HG02943 (cell line): ENCODE results near the gene CBLC.

Experiments
- ATAC-seq: cut with Tn5 transposase; IDR thresholded peaks from one replicate; pipeline ENCODE4 v1.9.1; 2021; ENCODE audit warnings: mild to moderate bottlenecking, low read depth, moderate library complexity; ENCODE audit not compliant: unreplicated experiment

CBLC gene

DNA sequence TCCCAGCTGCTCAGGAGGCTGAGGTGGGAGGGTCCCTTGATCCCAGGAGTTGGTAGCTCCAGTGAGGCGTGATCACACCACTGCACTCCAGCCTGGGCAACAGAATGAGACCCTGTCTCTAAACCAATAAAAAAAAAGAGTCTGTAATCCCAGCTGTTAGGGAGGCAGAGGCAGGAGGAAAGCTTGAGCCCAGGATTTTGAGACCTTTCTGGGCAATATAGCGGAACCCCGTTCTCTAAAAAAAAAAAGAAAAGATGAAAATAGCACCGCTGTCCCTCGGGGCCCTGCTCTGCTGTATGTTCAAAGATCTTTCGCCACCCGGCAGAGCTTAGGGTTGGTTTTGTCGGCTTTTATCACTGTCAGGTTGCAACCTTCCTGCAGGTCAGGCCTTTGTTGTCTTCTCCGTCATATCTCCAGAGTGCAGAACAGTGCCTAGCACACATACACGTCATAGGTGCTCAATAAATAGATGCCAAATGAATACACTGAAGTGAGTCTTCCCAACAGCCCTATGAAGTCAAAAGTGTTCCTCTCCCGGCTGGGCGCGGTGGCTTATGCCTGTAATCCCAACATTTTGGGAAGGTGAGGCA lies 17.8 kb downstream of the CBLC start:
- no peak for ATAC-seq

DNA sequence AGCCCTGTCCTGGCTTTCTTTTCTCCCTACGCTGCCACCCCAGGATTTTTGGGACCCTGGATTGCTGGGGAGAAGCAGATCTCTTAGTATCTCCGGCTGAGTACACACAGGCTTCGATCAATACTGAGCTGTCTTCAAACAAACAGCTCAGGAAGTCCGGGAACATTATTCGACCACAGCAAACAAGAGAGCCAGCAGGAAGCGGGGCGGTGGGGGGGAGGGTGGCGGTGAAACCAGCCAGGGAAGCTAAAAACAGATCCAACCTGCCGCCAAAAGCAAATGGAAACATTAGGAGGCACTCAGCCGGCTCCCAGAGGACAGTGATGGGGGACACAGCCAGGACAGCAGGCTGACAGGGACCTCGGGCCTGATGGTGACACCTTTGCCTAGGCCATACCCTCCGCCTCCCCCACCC lies 19.0 kb downstream of the CBLC start:
- ATAC-seq: no peak

DNA sequence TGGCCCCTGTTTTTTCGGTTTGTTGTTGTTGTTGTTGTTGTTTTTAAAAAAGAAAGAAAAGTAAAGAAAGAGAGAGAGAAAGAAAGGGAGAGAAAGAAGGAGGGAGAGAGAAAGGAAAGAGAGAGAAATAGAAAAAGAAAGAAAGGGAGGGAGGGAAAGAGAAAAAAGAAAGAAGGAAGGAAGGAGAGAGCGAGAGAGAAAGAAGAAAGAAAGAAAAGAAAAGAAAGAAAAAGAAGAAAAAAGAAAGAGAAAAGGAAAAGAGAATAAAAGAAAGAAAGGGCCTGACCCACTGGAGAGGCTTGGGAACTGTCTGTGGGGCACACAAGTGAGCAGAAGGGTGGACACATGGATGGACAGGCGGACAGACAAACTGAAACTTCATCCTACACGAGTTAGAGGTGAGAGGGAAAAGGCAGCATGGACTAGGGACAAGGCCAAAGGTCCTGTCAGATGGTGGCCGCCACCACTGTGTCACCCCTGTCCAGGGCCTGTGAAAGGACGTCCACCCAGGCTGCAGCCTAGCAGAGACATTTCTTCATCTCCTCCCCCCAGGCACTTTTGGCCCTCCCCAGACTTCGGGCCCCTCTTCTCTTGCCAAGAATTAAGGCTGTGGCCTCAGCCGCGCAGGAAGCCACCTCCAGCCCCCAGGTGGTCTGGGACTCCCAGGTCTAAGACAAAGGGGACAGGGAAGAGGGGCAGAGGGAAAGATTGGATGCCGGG lies 22.1 kb downstream of the CBLC start:
- ATAC-seq: no peak

- ATAC-seq: no peak
Observed at GRCh38 chr19:44800461-44800860, 22.8 kb downstream of the CBLC start.

- no peak for ATAC-seq
Observed at GRCh38 chr19:44803442-44804428, 26.0 kb downstream of the CBLC start.

DNA sequence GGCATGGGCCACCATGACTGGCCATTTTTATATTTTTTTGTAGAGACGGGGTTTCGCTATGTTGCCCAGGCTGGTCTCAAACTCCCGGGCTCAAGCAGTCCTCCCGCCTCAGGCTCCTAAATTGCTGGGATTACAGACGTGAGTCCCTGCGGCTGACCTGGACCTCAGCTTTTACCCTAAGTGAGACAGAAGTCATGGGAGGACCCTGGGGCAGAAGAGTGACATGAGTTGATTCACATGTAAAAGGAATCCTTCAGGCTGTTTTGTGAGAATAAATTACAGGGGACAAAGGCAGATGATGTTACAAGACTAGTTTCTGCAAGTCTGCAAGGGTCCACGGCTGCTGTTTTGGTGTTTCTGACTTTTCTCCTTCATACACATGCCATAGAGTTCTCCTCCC lies 28.6 kb downstream of the CBLC start:
- ATAC-seq: no peak

DNA sequence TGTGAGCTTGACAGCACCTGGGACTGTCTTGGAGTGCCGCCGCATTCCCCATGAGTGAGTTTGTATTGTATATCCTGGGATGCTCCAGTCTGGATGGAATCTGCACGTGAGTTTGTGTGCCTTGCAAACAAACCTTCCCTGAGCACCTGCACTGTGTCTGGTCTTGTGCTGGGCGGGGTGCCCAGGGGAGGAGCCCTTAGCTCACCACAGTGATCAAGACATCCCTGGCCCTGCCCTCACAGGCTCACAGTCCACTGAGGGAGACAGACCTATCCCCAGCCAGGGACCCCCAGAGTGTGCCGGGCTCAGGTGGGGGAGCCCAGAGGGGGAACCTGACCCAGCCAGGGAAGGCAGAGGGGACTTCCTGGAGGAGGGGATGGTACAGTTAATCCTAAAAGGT lies 29.5 kb downstream of the CBLC start:
- ATAC-seq: no peak

DNA sequence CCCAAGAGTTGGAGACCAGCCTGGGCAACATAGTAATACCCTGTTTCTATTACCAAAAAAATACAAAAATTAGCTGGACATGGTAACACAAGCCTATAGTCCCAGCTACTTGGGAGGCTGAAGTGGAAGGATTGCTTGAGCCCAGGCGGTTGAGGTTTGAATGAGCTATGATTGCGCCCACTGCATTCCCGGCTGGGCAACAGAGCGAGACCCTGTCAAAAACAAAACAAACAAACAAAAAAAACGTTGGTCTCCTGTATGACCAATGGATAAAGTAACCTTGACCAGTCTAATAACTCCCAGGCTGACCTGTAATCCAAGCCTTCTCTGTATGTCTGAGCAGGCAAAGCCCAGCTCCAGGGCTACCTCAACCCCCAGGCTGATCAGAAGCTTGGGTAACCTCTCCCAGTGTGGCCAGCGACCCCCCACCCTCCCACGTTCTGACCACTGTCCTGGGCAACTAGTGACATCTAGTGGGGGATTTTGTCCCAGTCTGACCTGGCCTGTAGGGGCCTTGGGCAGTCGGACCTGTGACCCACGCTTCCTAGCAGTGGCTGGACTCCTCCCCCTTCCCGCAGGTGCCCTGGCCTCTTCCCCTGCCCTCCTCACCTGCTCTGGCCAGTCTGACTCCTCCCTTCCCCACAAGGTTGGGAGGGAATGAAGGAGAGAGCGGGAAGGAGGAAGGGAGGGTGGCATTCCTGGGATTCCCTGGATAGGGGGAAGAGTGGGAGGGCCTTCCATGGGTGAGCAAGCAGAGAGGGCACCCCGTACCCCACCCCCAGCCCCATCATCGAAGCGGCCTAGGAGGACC lies 30.2 kb downstream of the CBLC start:
- ATAC-seq: no peak

DNA sequence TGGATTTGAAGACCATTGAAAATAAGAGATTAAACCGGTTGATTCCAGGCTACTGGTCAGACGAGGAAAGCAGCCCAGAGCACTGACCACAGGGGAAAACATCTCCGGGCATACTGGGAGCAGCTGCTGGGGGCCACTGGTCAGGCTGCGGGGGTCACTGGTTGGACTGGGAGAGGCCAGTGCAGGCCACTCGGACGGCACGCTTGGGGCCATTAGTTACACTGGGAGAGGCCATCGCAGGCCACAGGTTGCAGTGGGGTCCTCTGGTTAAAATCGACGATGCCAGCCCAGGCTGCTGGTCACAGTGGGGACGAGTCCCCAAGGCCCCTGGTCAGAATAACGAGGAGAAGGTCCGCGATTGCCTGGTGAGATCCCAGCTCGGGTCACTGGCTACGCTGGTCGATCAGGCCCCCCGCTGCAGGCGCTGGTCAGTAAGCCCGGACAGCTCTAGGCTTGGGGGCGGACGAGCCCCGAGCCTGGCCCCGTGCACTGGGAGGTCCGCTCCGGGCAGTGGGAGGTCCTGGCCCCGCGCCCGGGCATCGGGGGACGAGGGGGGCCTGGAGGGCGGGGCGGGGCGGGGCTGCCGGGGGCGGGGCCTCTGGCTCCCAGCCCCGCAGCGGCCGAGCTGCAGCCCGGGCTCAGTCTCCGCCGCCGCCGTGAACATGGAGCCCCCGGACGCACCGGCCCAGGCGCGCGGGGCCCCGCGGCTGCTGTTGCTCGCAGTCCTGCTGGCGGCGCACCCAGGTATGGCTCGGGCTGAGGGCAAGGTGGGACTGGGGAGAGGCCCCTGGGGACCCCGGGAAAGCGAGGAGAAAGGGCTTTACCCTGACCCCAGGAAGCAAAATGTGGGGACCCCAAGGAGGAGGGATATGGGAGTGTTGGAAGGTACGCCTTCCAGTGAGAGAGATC lies 31.0 kb downstream of the CBLC start, which contains the start of gene BCAM:
Gene BCAM (plus strand): TSS at position 641 of the 909 bp plus-strand sequence. CDS start 22 bp downstream, at position 663.
- no peak for ATAC-seq

DNA sequence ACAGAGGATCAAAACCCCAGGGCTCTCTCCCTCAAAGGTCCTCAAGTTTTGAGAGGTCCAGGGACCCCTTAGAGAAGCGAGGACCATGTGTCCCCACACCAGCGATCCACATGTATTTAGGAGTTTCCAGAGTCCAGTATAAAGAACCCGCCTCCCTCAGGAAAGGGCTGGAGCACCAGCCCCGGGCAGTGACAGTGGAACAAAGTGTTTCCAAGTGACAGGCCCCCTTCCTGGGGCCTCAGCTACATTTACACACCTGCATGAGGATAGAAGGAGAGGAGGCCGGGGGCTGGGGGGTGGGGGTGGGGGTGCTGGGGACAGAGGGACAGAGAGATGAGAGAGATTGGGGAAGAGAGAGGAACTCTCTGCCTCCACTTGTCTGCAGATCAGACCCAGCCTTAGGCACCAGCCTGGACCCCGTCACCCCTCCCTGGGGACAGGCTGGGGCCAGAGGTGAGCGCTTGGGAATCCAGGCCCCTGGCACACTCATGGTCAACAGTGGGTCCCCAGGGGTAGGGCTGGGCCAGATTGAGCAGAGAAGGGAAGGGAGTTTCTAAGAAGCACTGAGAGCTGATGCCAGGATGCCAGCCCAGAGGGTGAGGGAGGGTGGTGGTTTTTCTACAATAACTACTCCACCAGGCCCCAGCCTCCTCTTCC lies 32.0 kb downstream of the CBLC start:
- no peak for ATAC-seq

DNA sequence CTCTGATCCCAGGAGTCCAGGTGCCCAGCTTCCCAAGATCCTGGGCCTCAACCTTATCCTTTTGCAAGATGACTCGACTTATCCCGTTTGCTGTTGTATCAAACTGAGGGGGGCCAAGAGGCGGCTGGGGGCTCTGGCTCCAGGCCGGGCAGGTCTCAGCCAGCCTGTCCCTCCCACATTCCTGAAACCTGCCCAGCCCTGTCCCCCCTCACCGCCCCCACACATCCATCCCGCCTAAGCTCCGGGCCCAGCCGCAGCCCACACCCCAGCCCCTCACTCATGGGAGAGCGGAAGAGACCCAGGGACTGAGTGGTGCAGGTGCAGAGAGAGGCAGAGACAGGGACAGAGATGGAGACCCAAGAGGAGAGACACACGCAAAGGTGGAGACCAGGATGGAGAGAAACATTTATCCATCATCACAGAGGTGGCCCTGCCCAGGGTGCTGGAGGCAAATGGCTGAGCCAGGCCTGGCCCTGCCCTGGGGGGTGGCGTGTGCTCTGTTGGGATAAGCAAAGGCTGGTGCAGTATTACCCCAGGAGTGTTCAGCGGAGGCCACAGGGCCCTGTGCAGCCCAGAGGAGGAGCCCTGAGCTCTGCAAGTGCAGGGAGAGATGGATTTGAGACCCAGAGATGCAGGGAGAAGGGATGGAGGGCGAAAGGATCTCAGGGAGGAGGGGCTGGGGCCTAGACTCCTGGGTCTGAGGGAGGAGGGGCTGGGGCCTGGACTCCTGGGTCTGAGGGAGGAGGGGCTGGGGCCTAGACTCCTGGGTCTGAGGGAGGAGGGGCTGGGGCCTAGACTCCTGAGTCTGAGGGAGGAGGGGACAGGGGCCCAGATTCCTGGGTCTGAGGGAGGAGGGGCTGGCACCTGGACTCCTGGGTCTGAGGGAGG lies 32.8 kb downstream of the CBLC start:
- no peak for ATAC-seq

DNA sequence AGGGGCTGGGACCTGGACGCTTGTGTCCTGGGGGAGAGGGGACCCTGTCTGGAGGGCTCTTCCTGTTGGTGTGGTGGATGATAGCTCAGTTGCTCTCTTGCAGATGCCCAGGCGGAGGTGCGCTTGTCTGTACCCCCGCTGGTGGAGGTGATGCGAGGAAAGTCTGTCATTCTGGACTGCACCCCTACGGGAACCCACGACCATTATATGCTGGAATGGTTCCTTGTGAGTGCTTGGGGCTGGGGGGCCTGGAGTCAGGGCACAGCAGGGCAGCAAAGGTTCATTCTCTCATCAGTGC lies 33.4 kb downstream of the CBLC start:
- no peak for ATAC-seq

GRCh38 chr19:44812142-44812718 lies 34.5 kb downstream of the CBLC start:
- no peak for ATAC-seq

DNA sequence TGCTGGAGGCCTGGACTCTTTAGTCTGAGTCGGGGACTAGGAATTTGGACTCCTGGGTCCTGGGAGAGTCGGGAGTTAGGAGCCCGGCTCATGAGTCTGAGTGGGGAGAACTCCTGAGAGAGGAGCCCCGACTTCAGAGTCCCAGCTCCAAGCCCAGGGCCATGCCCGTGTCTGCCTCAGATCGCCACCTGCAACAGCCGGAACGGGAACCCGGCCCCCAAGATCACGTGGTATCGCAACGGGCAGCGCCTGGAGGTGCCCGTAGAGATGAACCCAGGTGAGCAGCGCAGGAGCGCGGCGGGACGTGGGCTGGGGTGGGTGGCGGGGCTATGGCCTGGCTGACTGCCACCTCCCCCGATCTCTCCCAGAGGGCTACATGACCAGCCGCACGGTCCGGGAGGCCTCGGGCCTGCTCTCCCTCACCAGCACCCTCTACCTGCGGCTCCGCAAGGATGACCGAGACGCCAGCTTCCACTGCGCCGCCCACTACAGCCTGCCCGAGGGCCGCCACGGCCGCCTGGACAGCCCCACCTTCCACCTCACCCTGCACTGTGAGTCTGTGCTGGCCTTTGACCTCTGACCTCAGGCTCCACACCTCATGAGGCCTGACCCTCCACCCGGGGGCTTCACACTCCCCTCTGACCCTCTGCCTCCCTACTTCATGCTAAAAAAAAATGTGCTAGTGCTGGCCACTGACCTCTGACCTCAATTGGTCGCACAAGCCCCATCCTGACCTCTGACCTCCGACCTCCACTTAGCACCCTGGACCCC lies 35.6 kb downstream of the CBLC start:
- ATAC-seq: no peak

- no peak for ATAC-seq
Observed at GRCh38 chr19:44813841-44814470, 36.3 kb downstream of the CBLC start.

- no peak for ATAC-seq
Observed at GRCh38 chr19:44814517-44814916, 36.8 kb downstream of the CBLC start.
